ENCODE data around the gene SYCP3.

DNA sequence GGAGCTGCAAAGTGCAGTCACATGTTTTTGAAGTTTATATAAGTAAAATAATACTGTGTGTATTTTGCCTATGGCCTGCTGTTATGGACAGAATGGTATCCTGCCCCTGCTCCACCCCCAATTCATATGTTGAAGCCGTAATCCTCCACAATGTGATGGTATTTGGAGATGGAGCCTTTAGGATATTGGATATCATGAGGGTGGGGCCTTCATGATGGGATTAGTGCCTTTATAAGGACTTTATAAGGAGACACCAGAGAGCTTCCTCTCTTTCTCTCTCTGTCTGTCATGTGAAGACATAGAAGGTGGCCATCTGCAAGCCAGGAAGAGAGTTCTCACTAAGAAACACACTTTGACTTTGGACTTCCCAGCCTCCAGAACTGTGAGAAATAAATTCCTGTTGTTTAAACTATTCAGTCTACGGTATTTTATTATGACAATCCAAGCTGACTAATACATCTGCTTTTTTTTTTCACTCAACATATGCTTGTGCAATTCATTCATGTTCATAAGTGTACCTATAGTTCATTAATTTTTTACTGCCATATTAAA lies 44.9 kb downstream of the SYCP3 start:
- TF ChIP-seq JUND (CRISPR knock-in tag; IDR thresholded peaks at IDR 0.05), result no peak
- no peak for TF ChIP-seq FOXK1 (CRISPR knock-in tag; IDR thresholded peaks at IDR 0.05; ENCODE audit: borderline replicate concordance, low read depth)
- TF ChIP-seq SRF (IDR thresholded peaks at IDR 0.05; ENCODE audit: low read depth, low read length), result no peak
- no peak for TF ChIP-seq ESRRA (CRISPR knock-in tag; IDR thresholded peaks at IDR 0.05; ENCODE audit: low read depth)
- no peak for TF ChIP-seq NPAS2 (CRISPR knock-in tag; IDR thresholded peaks at IDR 0.05; ENCODE audit: borderline replicate concordance)
- no peak for TF ChIP-seq ETS1 (CRISPR knock-in tag; IDR thresholded peaks at IDR 0.05)
- TF ChIP-seq, protein P1, sequence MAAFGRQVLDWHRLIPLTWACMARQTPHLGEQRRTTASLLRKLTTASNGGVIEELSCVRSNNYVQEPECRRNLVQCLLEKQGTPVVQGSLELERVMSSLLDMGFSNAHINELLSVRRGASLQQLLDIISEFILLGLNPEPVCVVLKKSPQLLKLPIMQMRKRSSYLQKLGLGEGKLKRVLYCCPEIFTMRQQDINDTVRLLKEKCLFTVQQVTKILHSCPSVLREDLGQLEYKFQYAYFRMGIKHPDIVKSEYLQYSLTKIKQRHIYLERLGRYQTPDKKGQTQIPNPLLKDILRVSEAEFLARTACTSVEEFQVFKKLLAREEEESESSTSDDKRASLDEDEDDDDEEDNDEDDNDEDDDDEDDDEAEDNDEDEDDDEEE (CRISPR knock-in tag; IDR thresholded peaks at IDR 0.05), result no peak
- no peak for TF ChIP-seq NR2F2 (IDR thresholded peaks at IDR 0.05; ENCODE audit: borderline replicate concordance, low read depth)
- TF ChIP-seq CBFB (CRISPR knock-in tag; IDR thresholded peaks at IDR 0.05), result no peak
- TF ChIP-seq HNRNPUL1 (IDR thresholded peaks at IDR 0.05; ENCODE audit: low read depth, low read length), result no peak
- no peak for TF ChIP-seq SMARCC2 (IDR thresholded peaks at IDR 0.05)
- TF ChIP-seq ZSCAN25 (CRISPR knock-in tag; IDR thresholded peaks at IDR 0.05), result no peak
